K562 (cell line): ENCODE results near the gene HEPACAM. TPM values are rescaled to one million over a fixed set of nuclear protein-coding genes. Genes with fewer than 3 reads are reported as not detected.

Experiments
- ATAC-seq: fragments of 200-7000 bp; cut with Tn5 transposase; 3 replicates; pipeline ENCODE4 v1.9.1; 2020; ENCODE audit warnings: moderate library complexity
- BruUV-seq: library from RNA; stranded (reverse); fragments of 400-500 nt; replicated peaks from 2 replicates; lab custom pipeline; 2021; lab: Mats Ljungman, UMichigan
- CTCF ChIA-PET: fragments of 300-600 bp; formaldehyde crosslinking; extraction: SDS; loops from one replicate; lab custom pipeline; 2021; ENCODE audit warnings: low intra/inter-chr PET ratio; lab: Yijun Ruan, JAX
- POLR2A ChIA-PET: fragments of 300-600, 350-650 bp; sonication (Branson Sonifier 250); formaldehyde crosslinking; extraction: SDS; loops from one replicate; lab custom pipeline; 2021; ENCODE audit warnings: antibody characterized with exemption, inconsistent platforms; lab: Yijun Ruan, JAX
- DNase-seq, 4 experiments: peaks; one replicate each; pipeline versions ENCODE4 v3.0.0 to v3.0.0-alpha.2; 2011 to 2018; ENCODE audit warnings: low spot score in 3 of 4, mixed read lengths in 3 of 4; ENCODE audit errors: extremely low read depth in 1 of 4
- FAIRE-seq: peaks from 2 replicates; lab custom pipeline; 2011; peaks lifted over from hg19 to GRCh38; lab: Jason Lieb, UNC
- H2AFZ ChIP-seq: 2 replicates; pipeline ENCODE4 v1.6.0; 2011; ENCODE audit warnings: low read depth, low read length, control low read depth, inconsistent platforms
- H3K27ac ChIP-seq: fragments of 200-600 bp; 3 replicates; pipeline ENCODE4 v1.8.0; 2011; ENCODE audit warnings: low read depth, mild to moderate bottlenecking, control low read depth, inconsistent platforms, low read length, moderate library complexity, mixed read lengths; ENCODE audit errors: extremely low read depth
- H3K27me3 ChIP-seq, 2 experiments: fragments of 300-600 bp in 1 of 2; 2 replicates in 1 of 2; 3 replicates in 1 of 2; pipeline versions ENCODE4 v1.6.0 to v1.8.0; 2011; ENCODE audit warnings: inconsistent platforms in 2 of 2, low read length in 2 of 2, mild to moderate bottlenecking in 1 of 2, mixed read lengths in 1 of 2, moderate library complexity in 1 of 2; ENCODE audit not compliant: control insufficient read depth in 2 of 2, insufficient read depth in 2 of 2
- H3K36me3 ChIP-seq: fragments of 300-600 bp; 3 replicates; pipeline ENCODE4 v1.8.0; 2011; ENCODE audit warnings: mild to moderate bottlenecking, low read length, inconsistent platforms; ENCODE audit not compliant: control insufficient read depth, insufficient read depth
- H3K4me1 ChIP-seq, 2 experiments: fragments of 200-600 bp in 1 of 2; replicated peaks in 1 of 2; 2 replicates in 1 of 2; 3 replicates in 1 of 2; pipeline versions ENCODE4 v1.5.1 to v1.8.0; 2011; ENCODE audit warnings: inconsistent platforms in 2 of 2, low read length in 2 of 2, mild to moderate bottlenecking in 1 of 2, mixed read lengths in 1 of 2, moderate library complexity in 1 of 2; ENCODE audit not compliant: control insufficient read depth in 2 of 2, insufficient read depth in 2 of 2
- H3K4me2 ChIP-seq: 2 replicates; pipeline ENCODE4 v1.6.1; 2011; ENCODE audit warnings: low read length, control low read depth, inconsistent platforms, mixed read lengths; ENCODE audit not compliant: insufficient read depth
- H3K4me3 ChIP-seq: fragments of 200-600 bp; sonication (generic), shearing (Covaris generic); 2 replicates; pipeline ENCODE4 v1.5.1; 2016; ENCODE audit warnings: control low read depth, inconsistent platforms
- H3K79me2 ChIP-seq: fragments of 200-600 bp; 3 replicates; pipeline ENCODE4 v1.8.0; 2011; ENCODE audit warnings: low read length, inconsistent platforms; ENCODE audit not compliant: control insufficient read depth, insufficient read depth
- H3K9ac ChIP-seq, 2 experiments: 2 replicates each; pipeline versions ENCODE4 v1.6.0 to v1.6.1; 2011; ENCODE audit warnings: low read depth in 2 of 2, low read length in 2 of 2, control low read depth in 1 of 2, inconsistent platforms in 1 of 2, mild to moderate bottlenecking in 1 of 2, mixed read lengths in 1 of 2; ENCODE audit not compliant: insufficient read depth in 1 of 2
- H3K9me1 ChIP-seq: one replicate; pipeline ENCODE4 v1.6.0; 2011; ENCODE audit warnings: inconsistent platforms, mild to moderate bottlenecking, low read length, moderate library complexity; ENCODE audit not compliant: control insufficient read depth, insufficient read depth
- H3K9me3 ChIP-seq: replicated peaks from 2 replicates; pipeline ENCODE4 v1.5.1; 2011; ENCODE audit warnings: low read depth, low read length, inconsistent platforms; ENCODE audit not compliant: control insufficient read depth, insufficient read depth
- H4K20me1 ChIP-seq: replicated peaks from 2 replicates; pipeline ENCODE4 v1.6.1; 2011; ENCODE audit warnings: low read length, inconsistent platforms, mixed read lengths; ENCODE audit not compliant: control insufficient read depth, insufficient read depth
- BCOR ChIP-seq: fragments of 450-650 bp; IDR thresholded peaks from 2 replicates; pipeline ENCODE4 v1.6.1; 2016
- KAT2B ChIP-seq: IDR thresholded peaks from one replicate; pipeline ENCODE4 v1.6.1; 2012; ENCODE audit warnings: low read depth, mild to moderate bottlenecking, control low read depth, inconsistent platforms, low read length, moderate library complexity
- ZNF311 ChIP-seq: fragments of 250-450 bp; sonication (Bioruptor Pico); IDR thresholded peaks from 2 replicates; pipeline ENCODE4 v1.4.0; 2020; ENCODE audit warnings: mild to moderate bottlenecking, moderate library complexity
- ZNF354B ChIP-seq: fragments of 250-450 bp; sonication (Bioruptor Pico); IDR thresholded peaks from 2 replicates; pipeline ENCODE4 v1.4.0; 2020
- WGBS: fragments of 100-300 bp; shearing (Covaris generic); methylation state at CpG from one replicate; pipeline ENCODE4 v1.1.6; 2016; ENCODE audit warnings: low coverage, mixed read lengths; ENCODE audit not compliant: insufficient coverage; ENCODE audit errors: missing lambda C conversion rate; 5-methylcytosine and 5-hydroxymethylcytosine counted together
- in situ Hi-C: fragments of 300-500 bp; cut with MboI; formaldehyde crosslinking; loops from 4 replicates; pipeline ENCODE4 v1.15.0; 2018; ENCODE audit warnings: inconsistent platforms, mixed read lengths
- intact Hi-C: fragments of 100-400 bp; cut with micrococcal nuclease; formaldehyde crosslinking; loops from 2 replicates; pipeline ENCODE4 v1.14.2; 2022
- polyA plus RNA-seq, 8 experiments: library from polyadenylated mRNA; depleted of rRNA in 4 of 8; stranded (reverse) in 5 of 8; unstranded in 3 of 8; fragments of >200 nt; fragmentation: Nextera tagmentation in 2 of 8; fragmentation: Illumina TruSeq in 1 of 8; extraction: Ambion mirVana in 2 of 8; extraction: Trizol in 1 of 8; gene quantifications; 2 replicates each; pipeline versions ENCODE4 v1.2.1 to v1.2.3, GENCODE V29; 2011 to 2014; ENCODE audit warnings: inconsistent platforms in 1 of 8, missing spikeins in 1 of 8
- total RNA-seq, 7 experiments: library from RNA; depleted of rRNA in 6 of 7; stranded (reverse); fragments of >200 nt in 6 of 7; fragmentation: Illumina TruSeq in 2 of 7; extraction: Trizol in 2 of 7; gene quantifications; 2 replicates each; pipeline versions ENCODE4 v1.2.1 to v1.2.3, GENCODE V29; 2011 to 2021; ENCODE audit warnings: low replicate concordance in 1 of 7

HEPACAM gene
- total and polyA plus RNA-seq, 9 of the 15 experiments (the other 6 are each of a cell fraction or from before 2014, with no cell fraction given): not detected

DNA sequence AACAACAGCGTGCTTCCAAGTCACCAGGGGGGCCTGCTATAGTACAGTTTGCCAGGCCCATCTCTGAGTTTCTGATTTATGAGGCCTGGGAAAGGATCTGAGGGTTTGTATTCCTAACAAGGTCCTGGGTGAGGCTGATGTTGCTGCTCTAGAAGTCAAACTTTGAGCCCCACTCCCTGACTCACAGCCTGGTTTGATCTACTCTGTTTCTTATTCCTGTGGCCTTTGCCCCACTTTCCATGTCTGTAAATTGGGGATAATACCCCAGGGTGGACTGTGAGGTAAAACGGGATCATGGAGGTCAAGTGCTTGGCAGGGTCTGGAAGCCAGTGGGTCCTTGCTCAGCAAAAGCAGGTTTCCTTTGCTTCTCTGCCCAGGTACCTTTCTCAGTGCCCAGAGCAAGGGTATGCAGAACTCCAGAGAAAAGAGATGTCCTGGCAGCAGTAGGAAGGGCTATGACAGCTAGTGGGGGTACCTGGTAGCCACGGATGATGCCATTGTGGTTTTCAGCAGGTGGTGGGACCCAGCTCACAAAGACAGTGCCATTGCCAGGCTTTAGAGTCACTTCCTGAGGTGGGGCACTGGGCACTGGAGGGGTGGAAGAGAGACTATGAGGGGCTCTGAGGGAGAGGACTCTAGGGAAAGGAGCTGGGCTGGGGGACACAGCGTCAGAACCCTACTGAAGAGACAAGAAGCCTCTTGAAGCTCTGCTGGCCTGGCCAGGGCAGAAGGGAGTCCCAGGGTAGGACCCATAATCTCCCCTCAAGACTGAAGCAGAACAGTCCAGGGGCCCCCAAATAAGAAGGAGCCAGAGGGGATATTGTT lies 41.0 kb downstream of the HEPACAM start:
- peaks cover 2% of the 10 kb centered on the region for H3K9me1 ChIP-seq
- no TSS peak for BruUV-seq
- TF ChIP-seq ZNF311 (CRISPR knock-in tag) (no peak), ZNF354B (CRISPR knock-in tag) (no peak), BCOR (no peak), KAT2B (no peak)
- TF ChIP-seq, all 486 proteins: peak for 0
- ChIA-PET POLR2A (interaction anchor here (1.3 to 1.6 kb wide), 2 partner anchors 13 kb away, joined by 4 to 9 read pairs; no protein-coding TSS in a partner anchor), CTCF (no interaction called here)
- no peak for FAIRE-seq
- Histone ChIP-seq H4K20me1 (0 out of 2 replicates have a peak, but pooled peaks cover 4% of the 10 kb centered on the region), H3K4me2 (no peak overlapping the region), H3K79me2 (no peaks in the 10 kb centered on the region), H2AFZ (no peak overlapping the region), H3K27ac (no peak overlapping the region), H3K9me3 (no peaks in the 10 kb centered on the region), H3K36me3 (no peaks in the 10 kb centered on the region), H3K4me3 (no peak overlapping the region), H3K9ac (no peak overlapping the region), H3K4me1 (no peaks in the 10 kb centered on the region), H3K27me3 (peaks cover 20 to 65% of the 10 kb centered on the region in 2 experiments)
- 0% methylated on average over 4 of the region's 4 CpGs for WGBS
- in situ Hi-C loops: no loop called here
- intact Hi-C loops: no loop called here
- no peak for ATAC-seq
- no peak for DNase-seq
